WERI-Rb-1 (cell line): ENCODE results near the gene PLXND1.

Source experiments
- DNase-seq: peaks from one replicate; pipeline ENCODE4 v3.0.0-alpha.2; 2020
- H3K27ac ChIP-seq: fragments of 250-450 bp; sonication (Bioruptor Pico); 2 replicates; pipeline ENCODE4 v1.5.1; 2020; ENCODE audit warnings: mild to moderate bottlenecking, moderate library complexity
- H3K27me3 ChIP-seq: fragments of 250-450 bp; sonication (Bioruptor Pico); 2 replicates; pipeline ENCODE4 v1.5.1; 2021; ENCODE audit warnings: mild to moderate bottlenecking, low read depth, moderate library complexity; ENCODE audit not compliant: insufficient read depth, severe bottlenecking
- H3K36me3 ChIP-seq: fragments of 250-450 bp; sonication (Bioruptor Pico); 2 replicates; pipeline ENCODE4 v1.5.1; 2020; ENCODE audit warnings: mild to moderate bottlenecking, moderate library complexity
- H3K4me3 ChIP-seq: 2 replicates; pipeline ENCODE4 v1.5.1; 2011; ENCODE audit warnings: low read depth, mild to moderate bottlenecking, control low read depth, low read length
- H3K9me3 ChIP-seq: fragments of 250-450 bp; sonication (Bioruptor Pico); 2 replicates; pipeline ENCODE4 v1.5.1; 2021; ENCODE audit warnings: mild to moderate bottlenecking, moderate library complexity; ENCODE audit not compliant: severe bottlenecking
- CTCF ChIP-seq: IDR thresholded peaks from 2 replicates; pipeline ENCODE4 v1.5.1; 2011; ENCODE audit warnings: low read depth, mild to moderate bottlenecking, control low read depth, inconsistent platforms, low read length

Gene PLXND1

GRCh38 chr3:129567939-129568338, 38.5 kb downstream of the PLXND1 start:
- no peak for DNase-seq
- Histone ChIP-seq H3K4me3 (no peak overlapping the region), H3K9me3 (no peaks in the 10 kb centered on the region), H3K27me3 (no peaks in the 10 kb centered on the region), H3K27ac (no peak overlapping the region), H3K36me3 (no peaks in the 10 kb centered on the region; the same call in none of the 2 replicates)
- no peak for TF ChIP-seq CTCF

- no peaks in the 10 kb centered on the region for H3K27me3 ChIP-seq
Observed at GRCh38 chr3:129567176-129567705, 39.2 kb downstream of the PLXND1 start.

GRCh38 chr3:129565902-129566301, 40.6 kb downstream of the PLXND1 start:
- H3K9me3 ChIP-seq: no peaks in the 10 kb centered on the region
- no peak for DNase-seq
- H3K27ac ChIP-seq: no peak overlapping the region
- H3K27me3 ChIP-seq: no peaks in the 10 kb centered on the region
- H3K36me3 ChIP-seq: no peaks in the 10 kb centered on the region; the same call in none of the 2 replicates
- no peak overlapping the region for H3K4me3 ChIP-seq
- TF ChIP-seq CTCF: no peak

More at GRCh38 chr3:129567176-129567705, 39.2 kb downstream of the PLXND1 start:
- no peak for DNase-seq
- no peaks in the 10 kb centered on the region for H3K9me3 ChIP-seq
- no peaks in the 10 kb centered on the region; the same call in none of the 2 replicates for H3K36me3 ChIP-seq
- H3K4me3 ChIP-seq: no peak overlapping the region
- no peak overlapping the region for H3K27ac ChIP-seq
- TF ChIP-seq CTCF: no peak

GRCh38 chr3:129564981-129565644, 41.4 kb downstream of the PLXND1 start:
- no peak for DNase-seq
- Histone ChIP-seq H3K9me3 (no peaks in the 10 kb centered on the region), H3K27ac (0 out of 2 replicates have a peak overlapping the region, but pooled peaks have one; percentile 31), H3K27me3 (no peaks in the 10 kb centered on the region), H3K4me3 (no peak overlapping the region), H3K36me3 (peaks cover under 1% of the 10 kb centered on the region)
- TF ChIP-seq CTCF: no peak

- Histone ChIP-seq H3K4me3 (no peak overlapping the region), H3K27me3 (no peaks in the 10 kb centered on the region), H3K36me3 (peaks cover 7% of the 10 kb centered on the region), H3K27ac (no peak overlapping the region; the same call in 1 of the 2 replicates), H3K9me3 (no peaks in the 10 kb centered on the region)
- no peak for DNase-seq
- TF ChIP-seq CTCF: no peak
Observed at GRCh38 chr3:129563850-129564535, 42.5 kb downstream of the PLXND1 start.
